Calu3 (cell line): ENCODE measurements around the gene SLC25A13. TPM values are rescaled to one million over a fixed set of nuclear protein-coding genes. Genes with fewer than 3 reads are reported as not detected.
A peak's percentile ranks its signal among the peaks of the same experiment; 100 is the strongest.

Experiments used
- BruUV-seq: library from RNA; stranded (reverse); fragments of 400-500 nt; replicated peaks from 2 replicates; lab custom pipeline; 2021; lab: Mats Ljungman, UMichigan
- CTCF ChIA-PET: fragments of 300-600 bp; sonication (Branson Sonifier 250); formaldehyde crosslinking; loops from one replicate; lab custom pipeline; 2022; ENCODE audit warnings: antibody characterized with exemption; lab: Charles Lee
- DNase-seq: peaks from one replicate; pipeline ENCODE4 v3.0.0; 2022
- H3K27ac Mint-ChIP-seq: one replicate; pipeline ENCODE4 v1.8.0; 2022; ENCODE audit warnings: mixed read lengths; ENCODE audit not compliant: unreplicated experiment
- H3K27me3 Mint-ChIP-seq: one replicate; pipeline ENCODE4 v1.8.0; 2022; ENCODE audit warnings: mixed read lengths; ENCODE audit not compliant: unreplicated experiment
- H3K36me3 Mint-ChIP-seq: one replicate; pipeline ENCODE4 v1.8.0; 2022; ENCODE audit warnings: mild to moderate bottlenecking, moderate library complexity, mixed read lengths; ENCODE audit not compliant: insufficient read depth, unreplicated experiment
- H3K4me1 Mint-ChIP-seq: one replicate; pipeline ENCODE4 v1.8.0; 2022; ENCODE audit warnings: mild to moderate bottlenecking, low read depth, mixed read lengths; ENCODE audit not compliant: unreplicated experiment
- H3K4me3 Mint-ChIP-seq: one replicate; pipeline ENCODE4 v1.8.0; 2022; ENCODE audit warnings: mild to moderate bottlenecking, low read depth, moderate library complexity, mixed read lengths; ENCODE audit not compliant: unreplicated experiment
- H3K9me3 Mint-ChIP-seq: one replicate; pipeline ENCODE4 v1.8.0; 2022; ENCODE audit warnings: low read depth, mixed read lengths; ENCODE audit not compliant: unreplicated experiment
- CTCF ChIP-seq: fragments of 200-600 bp; IDR thresholded peaks from one replicate; pipeline ENCODE4 v1.8.0; 2022; ENCODE audit warnings: antibody characterized with exemption; ENCODE audit not compliant: unreplicated experiment
- intact Hi-C: fragments of 100-400 bp; cut with micrococcal nuclease; formaldehyde crosslinking; loops from one replicate; pipeline ENCODE4 v1.10.0; 2022; ENCODE audit not compliant: unreplicated experiment
- total RNA-seq: library from RNA; stranded (reverse); gene quantifications from 2 replicates; pipeline ENCODE4 v1.2.3, GENCODE V29; 2022

SLC25A13 gene
- total RNA-seq, 1 experiment from 2014 or later = 18.1 TPM

- CTCF ChIA-PET = no interaction called here
- H3K9me3 Mint-ChIP-seq = peaks cover 2% of the 10 kb centered on the region
- H3K4me1 Mint-ChIP-seq = peaks cover 11% of the 10 kb centered on the region
- no peaks in the 10 kb centered on the region for H3K27me3 Mint-ChIP-seq
- no peak overlapping the region for H3K4me3 Mint-ChIP-seq
- H3K27ac Mint-ChIP-seq = no peak overlapping the region
- H3K36me3 Mint-ChIP-seq = no peaks in the 10 kb centered on the region
- intact Hi-C loops = no loop called here
- DNase-seq = no peak
- no TSS peak for BruUV-seq
- no peak for TF ChIP-seq CTCF
Measured at GRCh38 chr7:96126382-96126781, 195.5 kb downstream of the SLC25A13 start.

- no peak overlapping the region for H3K4me3 Mint-ChIP-seq
- no peaks in the 10 kb centered on the region for H3K9me3 Mint-ChIP-seq
- H3K4me1 Mint-ChIP-seq = peaks cover 11% of the 10 kb centered on the region
- no peaks in the 10 kb centered on the region for H3K27me3 Mint-ChIP-seq
- no TSS peak for BruUV-seq
- no peak for TF ChIP-seq CTCF
- H3K27ac Mint-ChIP-seq = no peak overlapping the region
- intact Hi-C loops = no loop called here
- no peak for DNase-seq
- no peaks in the 10 kb centered on the region for H3K36me3 Mint-ChIP-seq
- CTCF ChIA-PET = no interaction called here
Measured at GRCh38 chr7:96122746-96123145, 199.2 kb downstream of the SLC25A13 start.

- no peak for TF ChIP-seq CTCF
- DNase-seq = no peak
- no peak overlapping the region for H3K27ac Mint-ChIP-seq
- CTCF ChIA-PET = no interaction called here
- no peaks in the 10 kb centered on the region for H3K27me3 Mint-ChIP-seq
- intact Hi-C loops = no loop called here
- H3K36me3 Mint-ChIP-seq = no peaks in the 10 kb centered on the region
- no peaks in the 10 kb centered on the region for H3K9me3 Mint-ChIP-seq
- no peak overlapping the region for H3K4me3 Mint-ChIP-seq
- peaks cover 10% of the 10 kb centered on the region for H3K4me1 Mint-ChIP-seq
- no TSS peak for BruUV-seq
Measured at GRCh38 chr7:96121752-96122151, 200.1 kb downstream of the SLC25A13 start.

- CTCF ChIA-PET = no interaction called here
- Mint-ChIP-seq H3K4me3 (no peak overlapping the region), H3K4me1 (no peaks in the 10 kb centered on the region), H3K27me3 (no peaks in the 10 kb centered on the region), H3K9me3 (no peaks in the 10 kb centered on the region), H3K27ac (no peak overlapping the region), H3K36me3 (no peaks in the 10 kb centered on the region)
- no peak for DNase-seq
- BruUV-seq = TSS peak; percentile 22
- intact Hi-C loops = no loop called here
- TF ChIP-seq CTCF = no peak
Measured at GRCh38 chr7:96120445-96121225, 201.3 kb downstream of the SLC25A13 start.
